DOHH2 (cell line): ENCODE measurements around the gene DFFA.

Experiments
- CTCF ChIP-seq: fragments of 200-600 bp; sonication (generic); IDR thresholded peaks from one replicate; pipeline ENCODE4 v1.5.1; 2014; ENCODE audit warnings: antibody characterized with exemption, mild to moderate bottlenecking, low read depth, low read length; ENCODE audit not compliant: poor library complexity, severe bottlenecking
- EZH2phosphoT487 ChIP-seq: fragments of 200-600 bp; sonication (generic); IDR thresholded peaks from 2 replicates; pipeline ENCODE4 v1.6.1; 2017; ENCODE audit warnings: borderline replicate concordance, mild to moderate bottlenecking, antibody characterized with exemption, low read length, moderate library complexity, mixed read lengths

GRCh38 chr1:10494754-10495474 is 22.6 kb upstream of the DFFA start:
- TF ChIP-seq CTCF (peak; percentile 98), EZH2phosphoT487 (no peak)
